GM21576 (cell line): ENCODE measurements around the gene ZDHHC13.

Source experiments
- ATAC-seq: cut with Tn5 transposase; IDR thresholded peaks from one replicate; pipeline ENCODE4 v1.9.1; 2021; ENCODE audit warnings: mild to moderate bottlenecking, moderate library complexity; ENCODE audit not compliant: unreplicated experiment

ZDHHC13 gene

DNA sequence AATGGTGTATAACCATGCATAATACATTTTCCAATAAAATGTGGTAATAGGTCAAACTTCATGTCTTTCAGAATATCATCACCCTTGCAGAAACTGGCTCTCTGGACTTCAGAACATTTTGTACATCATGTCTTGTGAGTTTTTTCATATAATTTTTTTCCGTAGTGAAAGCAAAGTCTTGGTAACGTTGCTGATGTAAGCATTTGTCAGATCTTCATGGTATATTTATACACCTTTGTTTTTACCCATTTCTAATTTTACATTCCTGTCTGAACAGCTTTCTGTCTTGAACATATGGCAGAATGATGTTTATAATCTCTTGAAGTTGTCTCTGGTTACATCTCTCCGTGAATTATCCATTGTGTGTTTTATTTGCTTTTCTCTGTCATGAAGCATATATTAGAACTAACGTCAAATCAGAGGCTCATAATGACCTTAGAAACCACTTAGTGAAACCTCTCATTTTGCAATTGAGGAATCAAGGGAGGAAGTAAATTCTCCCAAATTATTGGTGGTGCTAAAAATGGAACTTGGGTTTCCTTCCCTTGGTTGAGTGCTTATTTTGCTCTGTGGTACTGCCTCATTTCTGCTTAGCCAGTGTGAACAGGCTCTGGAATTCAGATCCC lies 47.4 kb downstream of the ZDHHC13 start:
- ATAC-seq: no peak

GRCh38 chr11:19164881-19165280 lies 47.9 kb downstream of the ZDHHC13 start:
- ATAC-seq: no peak

- no peak for ATAC-seq
Measured at GRCh38 chr11:19168090-19168489, 51.1 kb downstream of the ZDHHC13 start.

DNA sequence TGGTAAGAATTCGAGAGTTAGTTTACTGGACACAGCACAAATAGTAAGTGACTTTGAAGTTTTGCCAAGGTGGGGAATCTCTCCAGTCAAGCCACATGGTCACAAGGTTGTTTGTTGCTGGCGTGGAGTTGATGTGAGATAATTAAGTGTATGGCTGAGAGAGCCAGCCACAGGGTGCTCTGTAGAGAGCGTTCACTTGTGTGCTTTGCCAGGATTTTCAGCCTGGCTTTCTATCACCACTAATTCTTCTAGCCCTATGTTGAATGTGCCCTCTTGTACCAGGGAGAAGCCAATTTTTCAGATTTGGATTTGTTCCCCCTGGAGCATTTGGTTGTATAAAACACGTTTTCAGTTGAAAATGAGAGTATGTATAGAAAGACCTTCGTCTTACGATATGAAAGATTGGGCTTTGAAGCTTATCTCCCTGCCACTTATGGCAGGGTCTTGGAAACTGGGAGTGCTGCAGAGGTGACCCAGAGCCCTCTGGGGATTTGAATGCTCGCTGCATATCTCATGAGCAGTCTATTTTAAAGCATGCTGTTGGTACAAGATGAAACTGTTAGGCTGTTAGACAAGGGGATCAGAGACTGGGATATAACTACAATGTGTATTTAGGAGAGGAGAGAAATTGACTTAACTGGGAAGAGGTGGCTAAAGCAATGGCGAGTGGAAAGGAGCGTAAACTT lies 56.2 kb downstream of the ZDHHC13 start:
- no peak for ATAC-seq

GRCh38 chr11:19173964-19174638 lies 57.1 kb downstream of the ZDHHC13 start:
- ATAC-seq: no peak

- no peak for ATAC-seq
Measured at GRCh38 chr11:19176629-19177186, 59.7 kb downstream of the ZDHHC13 start.

- ATAC-seq: no peak
Measured at GRCh38 chr11:19181531-19182261, 64.7 kb downstream of the ZDHHC13 start.

- ATAC-seq: no peak
Measured at GRCh38 chr11:19183646-19184045, 66.7 kb downstream of the ZDHHC13 start.

- ATAC-seq: no peak
Measured at GRCh38 chr11:19185036-19185435, 68.1 kb downstream of the ZDHHC13 start.

DNA sequence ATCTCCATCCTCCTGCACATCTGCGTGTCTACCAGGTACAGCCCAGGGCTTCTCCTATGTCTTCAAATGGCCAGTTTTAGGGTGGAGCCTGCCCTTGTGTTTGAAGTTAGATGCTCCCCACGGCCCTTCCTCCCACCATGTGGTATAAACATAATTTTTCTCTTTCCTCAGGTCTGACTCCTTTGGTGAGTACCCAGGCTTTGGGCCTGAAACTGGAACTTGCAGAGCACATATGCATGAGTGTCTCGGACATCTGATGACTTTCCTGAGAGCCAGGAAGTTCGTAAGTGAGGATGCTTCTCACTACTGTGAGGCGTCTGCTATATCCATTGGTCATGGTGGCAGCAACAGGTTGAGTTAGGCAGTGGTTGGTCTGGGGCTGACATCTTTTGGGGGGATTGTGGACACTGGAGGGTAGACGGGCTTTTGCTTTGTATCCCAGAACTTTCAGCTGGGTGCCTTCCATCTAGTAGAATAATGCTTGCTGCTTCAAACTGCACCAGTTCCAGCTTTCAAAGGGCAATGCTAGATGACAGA lies 68.6 kb downstream of the ZDHHC13 start:
- ATAC-seq: no peak

DNA sequence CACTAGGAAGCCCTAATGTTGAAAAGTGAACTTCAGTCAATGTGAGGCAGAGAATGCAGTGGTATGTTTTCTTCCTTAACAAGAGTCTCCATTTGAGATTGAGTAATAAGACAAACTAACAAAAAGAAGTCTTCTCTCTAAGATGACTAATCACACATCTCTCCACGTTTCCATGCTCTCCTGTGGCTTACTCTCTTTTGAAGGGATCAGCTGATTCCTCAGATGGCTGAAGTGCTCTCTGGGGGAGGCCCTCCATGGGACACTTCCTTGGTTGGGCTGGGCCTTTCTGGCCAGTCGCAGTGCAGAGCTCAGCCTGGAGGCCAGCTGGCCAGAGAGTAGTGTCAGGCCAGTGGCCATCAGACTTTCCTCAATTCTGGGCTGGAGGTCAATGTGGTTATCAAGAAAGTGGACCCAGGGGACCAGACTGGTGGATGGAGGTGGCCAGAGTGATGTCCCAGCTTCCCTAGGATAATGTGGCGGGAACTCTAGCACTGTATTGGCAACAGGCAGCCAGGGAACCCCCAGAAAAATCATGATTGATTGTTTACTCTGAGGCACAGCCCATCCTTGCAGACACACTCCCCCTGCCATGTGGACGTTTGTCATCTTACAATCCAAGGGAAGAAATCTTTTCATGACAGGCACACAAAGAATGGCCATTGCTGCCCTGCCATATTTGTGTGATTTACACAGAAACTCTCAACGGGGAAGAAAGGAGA lies 70.3 kb downstream of the ZDHHC13 start:
- no peak for ATAC-seq

DNA sequence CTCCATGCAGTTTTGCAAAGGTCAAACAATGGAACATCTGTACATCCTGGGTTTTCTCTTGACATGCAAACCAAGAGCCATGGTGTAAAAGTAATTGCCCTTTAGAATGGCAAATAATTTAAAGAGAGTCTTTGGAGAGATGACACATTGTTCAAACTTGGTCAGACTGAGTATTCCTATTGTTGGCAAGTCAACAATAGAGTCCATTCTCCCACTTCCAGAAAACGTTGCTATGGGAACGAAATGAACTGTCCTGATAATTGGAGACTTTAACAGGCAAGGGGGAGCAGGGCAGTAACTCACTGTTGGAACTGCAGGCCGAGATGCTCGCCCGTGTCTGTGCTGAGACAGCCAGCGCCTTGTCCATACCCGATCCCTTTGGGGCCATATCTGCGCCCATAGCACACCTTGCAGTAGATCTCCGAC lies 70.9 kb downstream of the ZDHHC13 start:
- ATAC-seq: no peak

- ATAC-seq: no peak
Measured at GRCh38 chr11:19191530-19192169, 74.7 kb downstream of the ZDHHC13 start.

- no peak for ATAC-seq
Measured at GRCh38 chr11:19193916-19194315, 76.9 kb downstream of the ZDHHC13 start.

- ATAC-seq: no peak
Measured at GRCh38 chr11:19194620-19195308, 77.8 kb downstream of the ZDHHC13 start.

DNA sequence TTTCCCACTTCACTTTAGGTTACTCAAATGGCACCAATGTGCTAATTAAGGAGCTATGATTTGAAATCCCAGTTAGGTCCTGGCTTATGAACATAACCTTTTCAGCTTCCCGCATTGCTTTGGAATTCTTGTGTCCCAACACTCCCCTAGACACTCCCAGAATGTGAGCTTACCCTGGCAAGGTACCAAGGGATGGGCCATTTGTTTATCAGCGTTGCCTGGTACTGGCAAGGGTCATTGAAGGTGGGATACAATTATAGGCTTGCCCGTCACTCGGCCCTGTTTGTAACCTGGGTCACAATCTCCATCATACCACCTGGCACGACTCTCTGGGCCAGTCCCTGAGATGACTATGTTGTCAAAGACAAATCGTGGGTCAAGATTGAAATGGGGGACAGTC lies 79.5 kb downstream of the ZDHHC13 start:
- no peak for ATAC-seq

GRCh38 chr11:19199048-19199447 lies 82.1 kb downstream of the ZDHHC13 start:
- no peak for ATAC-seq

- no peak for ATAC-seq
Measured at GRCh38 chr11:19199771-19200170, 82.8 kb downstream of the ZDHHC13 start.
